SU-DHL-6 (cell line): ENCODE data around the gene CCDC88C.

Experiments used
- H2AFZ ChIP-seq: fragments of 200-600 bp; sonication (generic); 2 replicates; pipeline ENCODE4 v1.6.1; 2014; ENCODE audit warnings: low read depth, mild to moderate bottlenecking, moderate library complexity, mixed read lengths, antibody characterized with exemption, low read length; ENCODE audit not compliant: severe bottlenecking
- H3F3A ChIP-seq: fragments of 200-600 bp; shearing (Covaris generic); 2 replicates; pipeline ENCODE4 v1.6.0; 2016; ENCODE audit warnings: antibody characterized with exemption, mild to moderate bottlenecking; ENCODE audit not compliant: insufficient read depth
- H3K27ac ChIP-seq: fragments of 200-600 bp; sonication (generic); 2 replicates; pipeline ENCODE4 v1.5.1; 2016; ENCODE audit warnings: low read depth, mild to moderate bottlenecking, low read length, moderate library complexity, mixed read lengths
- H3K27me3 ChIP-seq: fragments of 200-600 bp; sonication (generic), shearing (Covaris generic); 2 replicates; pipeline ENCODE4 v1.6.0; 2014; ENCODE audit warnings: mild to moderate bottlenecking, low read length
- H3K36me3 ChIP-seq: fragments of 200-600 bp; sonication (generic); 2 replicates; pipeline ENCODE4 v1.6.1; 2014; ENCODE audit warnings: mild to moderate bottlenecking, low read length, mixed read lengths
- H3K4me2 ChIP-seq: fragments of 300-600, 200-600 bp; shearing (Covaris generic), sonication (generic); 2 replicates; pipeline ENCODE4 v1.6.0; 2014; ENCODE audit warnings: low read length, low read depth, mild to moderate bottlenecking; ENCODE audit not compliant: poor library complexity, severe bottlenecking
- H3K4me3 ChIP-seq: fragments of 200-600 bp; sonication (generic); 2 replicates; pipeline ENCODE4 v1.5.1; 2014; ENCODE audit warnings: antibody characterized with exemption, low read length, mild to moderate bottlenecking, mixed read lengths; ENCODE audit not compliant: insufficient read depth, poor library complexity, severe bottlenecking
- H3K79me2 ChIP-seq: fragments of 200-600 bp; sonication (generic); 2 replicates; pipeline ENCODE4 v1.6.1; 2014; ENCODE audit warnings: mild to moderate bottlenecking, low read length, moderate library complexity; ENCODE audit not compliant: insufficient read depth
- H3K9ac ChIP-seq: fragments of 200-600 bp; sonication (generic); 2 replicates; pipeline ENCODE4 v1.7.0; 2014; ENCODE audit warnings: mild to moderate bottlenecking, low read length
- H3K9me2 ChIP-seq: fragments of 200-600 bp; sonication (generic); replicated peaks from 2 replicates; pipeline ENCODE4 v1.6.1; 2014; ENCODE audit warnings: low read length; ENCODE audit not compliant: insufficient read depth
- H3K9me3 ChIP-seq: fragments of 200-600 bp; sonication (generic); 2 replicates; pipeline ENCODE4 v1.6.1; 2014; ENCODE audit warnings: low read length, mixed read lengths; ENCODE audit not compliant: insufficient read depth
- H4K20me1 ChIP-seq: fragments of 200-600 bp; sonication (generic); 2 replicates; pipeline ENCODE4 v1.6.1; 2014; ENCODE audit warnings: low read depth, mild to moderate bottlenecking, antibody characterized with exemption, low read length, moderate library complexity, mixed read lengths
- EZH2phosphoT487 ChIP-seq: fragments of 200-600 bp; sonication (generic), shearing (Covaris generic); conservative IDR thresholded peaks from 2 replicates; pipeline ENCODE4 v1.6.1; 2018; ENCODE audit warnings: mild to moderate bottlenecking, antibody characterized with exemption, low read length, moderate library complexity, mixed read lengths
- TF ChIP-seq, protein P1 (sequence below): fragments of 200-600 bp; sonication (generic); IDR thresholded peaks from one replicate; pipeline ENCODE4 v1.5.1; 2017; ENCODE audit warnings: antibody characterized with exemption, mild to moderate bottlenecking, low read length, moderate library complexity; ENCODE audit not compliant: insufficient read depth, poor library complexity, severe bottlenecking

The CCDC88C gene

DNA sequence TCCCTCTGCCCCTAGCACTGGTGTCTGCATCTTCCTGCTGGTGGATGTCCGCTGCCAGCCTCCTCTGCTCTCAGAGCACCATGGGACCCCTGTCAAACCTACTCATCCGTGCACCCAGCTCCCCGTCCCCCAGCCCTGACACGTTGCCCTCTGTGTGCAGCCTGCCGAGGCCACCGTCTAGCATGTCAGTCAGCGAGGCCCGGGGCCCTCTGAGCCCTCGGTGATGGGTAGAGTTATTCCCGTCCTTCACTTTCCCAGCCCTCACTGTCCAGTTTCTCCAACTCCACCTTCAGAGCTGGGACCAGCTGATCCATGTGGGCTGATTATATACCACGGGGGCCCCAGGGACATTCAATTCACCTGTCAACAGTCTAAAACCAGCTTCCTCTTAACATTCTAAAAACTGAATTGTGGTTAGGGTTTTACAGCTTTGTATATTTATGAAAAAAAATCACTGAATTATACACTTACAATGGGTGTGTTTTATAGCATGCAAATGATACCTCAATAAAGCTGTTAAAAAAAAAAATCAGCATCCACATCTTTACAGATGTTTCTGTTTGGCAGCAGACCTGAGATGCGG lies 61.3 kb downstream of the CCDC88C start:
- H3F3A ChIP-seq: peaks cover 66% of the 10 kb centered on the region
- no peaks in the 10 kb centered on the region for H3K9me3 ChIP-seq
- H3K36me3 ChIP-seq: no peaks in the 10 kb centered on the region
- H3K4me3 ChIP-seq: peak overlapping the region; percentile 38
- H3K9ac ChIP-seq: peak overlapping the region; percentile 67
- H3K9me2 ChIP-seq: no peaks in the 10 kb centered on the region
- TF ChIP-seq EZH2phosphoT487: no peak
- TF ChIP-seq, protein P1, sequence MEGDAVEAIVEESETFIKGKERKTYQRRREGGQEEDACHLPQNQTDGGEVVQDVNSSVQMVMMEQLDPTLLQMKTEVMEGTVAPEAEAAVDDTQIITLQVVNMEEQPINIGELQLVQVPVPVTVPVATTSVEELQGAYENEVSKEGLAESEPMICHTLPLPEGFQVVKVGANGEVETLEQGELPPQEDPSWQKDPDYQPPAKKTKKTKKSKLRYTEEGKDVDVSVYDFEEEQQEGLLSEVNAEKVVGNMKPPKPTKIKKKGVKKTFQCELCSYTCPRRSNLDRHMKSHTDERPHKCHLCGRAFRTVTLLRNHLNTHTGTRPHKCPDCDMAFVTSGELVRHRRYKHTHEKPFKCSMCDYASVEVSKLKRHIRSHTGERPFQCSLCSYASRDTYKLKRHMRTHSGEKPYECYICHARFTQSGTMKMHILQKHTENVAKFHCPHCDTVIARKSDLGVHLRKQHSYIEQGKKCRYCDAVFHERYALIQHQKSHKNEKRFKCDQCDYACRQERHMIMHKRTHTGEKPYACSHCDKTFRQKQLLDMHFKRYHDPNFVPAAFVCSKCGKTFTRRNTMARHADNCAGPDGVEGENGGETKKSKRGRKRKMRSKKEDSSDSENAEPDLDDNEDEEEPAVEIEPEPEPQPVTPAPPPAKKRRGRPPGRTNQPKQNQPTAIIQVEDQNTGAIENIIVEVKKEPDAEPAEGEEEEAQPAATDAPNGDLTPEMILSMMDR: no peak
- H4K20me1 ChIP-seq: no peaks in the 10 kb centered on the region
- H3K4me2 ChIP-seq: peak overlapping the region; percentile 84
- H3K27ac ChIP-seq: peak overlapping the region; percentile 99
- no peaks in the 10 kb centered on the region for H3K27me3 ChIP-seq
- peaks cover 71% of the 10 kb centered on the region for H3K79me2 ChIP-seq
- no peak overlapping the region for H2AFZ ChIP-seq

DNA sequence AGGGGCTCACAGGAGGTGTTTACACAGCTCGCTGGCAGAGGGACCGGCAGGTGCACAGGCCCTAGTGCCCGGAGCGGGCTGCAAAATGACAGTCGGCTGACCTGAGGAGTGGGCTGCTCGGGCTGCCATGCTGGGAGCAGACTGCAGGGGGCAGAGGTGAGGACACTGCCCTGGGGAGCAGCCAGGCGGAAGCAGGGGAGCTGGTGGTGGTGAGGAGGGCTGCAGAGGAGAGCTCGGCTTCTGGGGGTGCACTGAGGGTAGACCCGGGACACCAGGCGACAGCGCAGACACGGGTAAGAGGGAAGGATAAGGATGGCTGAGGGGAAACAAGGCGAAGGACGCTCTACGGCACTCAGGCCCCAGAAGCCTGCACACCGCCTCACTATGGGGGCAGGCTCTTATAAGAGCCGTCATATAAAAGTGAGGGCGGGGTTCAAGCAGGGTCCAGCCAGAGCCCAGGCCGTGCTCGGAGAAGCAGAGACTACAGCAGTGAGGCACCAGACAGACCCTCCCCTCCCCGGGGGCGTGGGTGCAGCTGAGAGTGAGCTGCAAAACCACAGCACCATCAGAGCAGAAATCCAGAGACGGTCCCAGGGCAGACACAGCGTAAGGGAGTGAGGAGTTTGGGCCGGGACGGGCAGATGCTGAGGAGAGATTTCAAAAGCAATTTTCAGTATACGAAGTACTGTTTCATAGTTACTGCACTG lies 62.5 kb downstream of the CCDC88C start:
- Histone ChIP-seq H3K36me3 (no peaks in the 10 kb centered on the region), H3K9me3 (no peaks in the 10 kb centered on the region), H2AFZ (no peak overlapping the region), H3K79me2 (peaks cover 71% of the 10 kb centered on the region), H4K20me1 (no peaks in the 10 kb centered on the region), H3K4me3 (peak overlapping the region; percentile 30), H3K4me2 (peak overlapping the region; percentile 84), H3K27ac (peak overlapping the region; percentile 99), H3K9ac (peak overlapping the region; percentile 67), H3K9me2 (no peaks in the 10 kb centered on the region), H3F3A (peaks cover 66% of the 10 kb centered on the region), H3K27me3 (no peaks in the 10 kb centered on the region)
- TF ChIP-seq, protein P1: peak; percentile 80
- no peak for TF ChIP-seq EZH2phosphoT487

DNA sequence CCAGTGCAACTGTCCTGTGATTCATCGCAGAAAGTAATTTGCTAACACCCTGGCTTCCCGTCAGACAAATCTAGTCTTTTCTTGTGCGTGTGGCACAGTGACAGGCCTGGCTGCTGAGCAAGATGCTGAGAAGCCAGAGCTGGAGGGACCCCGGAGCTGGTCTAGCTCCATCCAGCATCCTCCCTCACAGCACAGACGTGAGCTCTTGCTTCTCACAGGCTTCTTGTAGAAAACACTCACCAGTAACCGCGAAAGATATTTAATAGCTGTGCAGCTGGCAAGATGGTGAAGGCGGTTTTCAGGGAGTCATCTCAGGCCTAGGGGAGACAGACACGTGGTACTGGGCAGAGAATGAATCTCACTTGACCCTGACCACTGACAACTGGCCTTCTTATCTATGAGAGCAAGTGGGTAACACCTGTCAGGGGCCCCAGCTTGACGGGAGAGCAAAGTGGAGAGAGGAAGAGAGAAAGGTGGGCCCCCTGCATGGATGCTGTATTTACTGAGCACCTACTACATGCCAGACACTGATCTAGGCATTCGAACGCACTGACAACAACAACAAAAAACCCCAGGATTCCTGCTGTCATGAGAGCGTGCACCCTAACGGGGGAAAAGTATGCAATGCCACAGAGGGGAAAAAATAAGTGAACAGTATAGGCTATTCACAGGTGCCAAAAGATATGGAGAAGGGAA lies 63.3 kb downstream of the CCDC88C start:
- Histone ChIP-seq H3K27ac (peak overlapping the region; percentile 99), H3K9me2 (no peaks in the 10 kb centered on the region), H3K27me3 (no peaks in the 10 kb centered on the region), H4K20me1 (no peaks in the 10 kb centered on the region), H3K4me2 (peak overlapping the region; percentile 84), H3K9me3 (no peaks in the 10 kb centered on the region), H3K79me2 (peaks cover 71% of the 10 kb centered on the region), H3K36me3 (no peaks in the 10 kb centered on the region), H2AFZ (no peak overlapping the region), H3K4me3 (peak overlapping the region; percentile 30), H3F3A (peaks cover 66% of the 10 kb centered on the region), H3K9ac (peak overlapping the region; percentile 67)
- TF ChIP-seq EZH2phosphoT487: no peak
- TF ChIP-seq, protein P1: no peak
